GM12878 (cell line): ENCODE measurements around the gene SP110. TPM values are rescaled to one million over a fixed set of nuclear protein-coding genes. Genes with fewer than 3 reads are reported as not detected.

Experiments used
- ATAC-seq: fragments of 200-7000 bp; cut with Tn5 transposase; 3 replicates; pipeline ENCODE4 v1.9.1; 2020; ENCODE audit warnings: mild to moderate bottlenecking, moderate library complexity
- BruUV-seq: library from RNA; stranded (reverse); fragments of 400-500 nt; replicated peaks from 2 replicates; lab custom pipeline; 2021; lab: Mats Ljungman, UMichigan
- CTCF ChIA-PET: fragments of 300-600 bp; sonication (Branson Sonifier 250); formaldehyde crosslinking; extraction: SDS; loops from one replicate; lab custom pipeline; 2021; ENCODE audit warnings: inconsistent platforms; lab: Yijun Ruan, JAX
- POLR2A ChIA-PET: fragments of 350-600 bp; formaldehyde crosslinking; extraction: SDS; loops from one replicate; lab custom pipeline; 2021; ENCODE audit warnings: inconsistent platforms; lab: Charles Lee
- RAD21 ChIA-PET: fragments of 300-600 bp; sonication (Branson Sonifier 250); formaldehyde crosslinking; loops from one replicate; lab custom pipeline; 2023; ENCODE audit warnings: antibody characterized with exemption; ENCODE audit not compliant: unreplicated experiment; lab: Charles Lee
- SMC1A ChIA-PET: fragments of 300-600 bp; sonication (Branson Sonifier 250); formaldehyde crosslinking; loops from one replicate; lab custom pipeline; 2023; ENCODE audit not compliant: unreplicated experiment, uncharacterized antibody; lab: Charles Lee
- DNase-seq: peaks from one replicate; pipeline ENCODE4 v3.0.0-alpha.2; 2011; ENCODE audit warnings: low read depth, low spot score
- FAIRE-seq: peaks from 3 replicates; lab custom pipeline; 2011; peaks lifted over from hg19 to GRCh38; lab: Jason Lieb, UNC
- H2AFZ ChIP-seq: 2 replicates; pipeline ENCODE4 v1.6.0; 2011; ENCODE audit warnings: low read depth, low read length, control low read depth; ENCODE audit not compliant: control insufficient read depth
- H3K27ac ChIP-seq: 2 replicates; pipeline ENCODE4 v1.5.1; 2011; ENCODE audit warnings: control low read depth; ENCODE audit not compliant: control insufficient read depth, insufficient read depth
- H3K27me3 ChIP-seq, 2 experiments: replicated peaks in 1 of 2; 2 replicates each; pipeline versions ENCODE4 v1.6.0 to v1.6.1; 2011; ENCODE audit warnings: low read length in 1 of 2; ENCODE audit not compliant: control insufficient read depth in 2 of 2, insufficient read depth in 2 of 2
- H3K36me3 ChIP-seq, 2 experiments: 2 replicates each; pipeline ENCODE4 v1.5.1; 2011; ENCODE audit warnings: low read length in 1 of 2; ENCODE audit not compliant: control insufficient read depth in 2 of 2, insufficient read depth in 2 of 2
- H3K4me1 ChIP-seq: 2 replicates; pipeline ENCODE4 v1.6.1; 2011; ENCODE audit warnings: mild to moderate bottlenecking, low read length, moderate library complexity, mixed read lengths; ENCODE audit not compliant: control insufficient read depth, insufficient read depth
- H3K4me2 ChIP-seq: 2 replicates; pipeline ENCODE4 v1.6.0; 2011; ENCODE audit warnings: control low read depth; ENCODE audit not compliant: control insufficient read depth, insufficient read depth
- H3K4me3 ChIP-seq: fragments of 200-600 bp; sonication (generic); 2 replicates; pipeline ENCODE4 v1.5.1; 2016
- H3K79me2 ChIP-seq: 2 replicates; pipeline ENCODE4 v1.6.0; 2011; ENCODE audit warnings: low read length; ENCODE audit not compliant: control insufficient read depth, insufficient read depth
- H3K9ac ChIP-seq: 2 replicates; pipeline ENCODE4 v1.8.0; 2011; ENCODE audit warnings: low read length, control low read depth, mixed read lengths; ENCODE audit not compliant: control insufficient read depth, insufficient read depth
- H3K9me3 ChIP-seq: replicated peaks from 3 replicates; pipeline ENCODE4 v1.5.1; 2011; ENCODE audit warnings: mild to moderate bottlenecking, low read length; ENCODE audit not compliant: control insufficient read depth, insufficient read depth
- H4K20me1 ChIP-seq: 2 replicates; pipeline ENCODE4 v1.6.0; 2011; ENCODE audit not compliant: control insufficient read depth, insufficient read depth
- CHD2 ChIP-seq: IDR thresholded peaks from 2 replicates; pipeline ENCODE4 v1.6.1; 2011; ENCODE audit warnings: low read depth, low read length, improper control_type of control experiment, borderline replicate concordance
- NFIC ChIP-seq: IDR thresholded peaks from 2 replicates; pipeline ENCODE4 v1.6.1; 2012; ENCODE audit warnings: low read depth, mild to moderate bottlenecking, inconsistent platforms, low read length, moderate library complexity
- POLR2AphosphoS2 ChIP-seq: IDR thresholded peaks from 2 replicates; pipeline ENCODE4 v1.6.1; 2011; ENCODE audit warnings: low read depth, mild to moderate bottlenecking, low read length, improper control_type of control experiment, moderate library complexity
- RAD21 ChIP-seq: IDR thresholded peaks from 2 replicates; pipeline ENCODE4 v1.6.1; 2011; ENCODE audit warnings: mild to moderate bottlenecking, low read depth, low read length, moderate library complexity; ENCODE audit not compliant: insufficient read depth
- ZNF24 ChIP-seq: fragments of 450-650 bp; IDR thresholded peaks from 2 replicates; pipeline ENCODE4 v1.6.1; 2017; ENCODE audit warnings: antibody characterized with exemption, mild to moderate bottlenecking
- whole genome bisulfite sequencing: methylation state at CpG from one replicate; pipeline ENCODE4 v1.1.6; 2016; ENCODE audit warnings: low lambda C conversion rate; ENCODE audit not compliant: insufficient replicate concordance, insufficient coverage; ENCODE audit errors: missing lambda C conversion rate; 5-methylcytosine and 5-hydroxymethylcytosine counted together
- in situ Hi-C: fragments of 300-500 bp; cut with MboI; formaldehyde crosslinking; loops from 9 replicates; pipeline ENCODE4 v1.14.3; 2018; ENCODE audit warnings: mixed read lengths
- intact Hi-C: fragments of 100-400 bp; cut with micrococcal nuclease; formaldehyde crosslinking; loops from one replicate; pipeline ENCODE4 v1.14.2; 2022; ENCODE audit not compliant: unreplicated experiment
- polyA plus RNA-seq, 11 experiments: library from polyadenylated mRNA; depleted of rRNA in 4 of 11; unstranded in 6 of 11; stranded (reverse) in 5 of 11; fragments of >200 nt; fragmentation: Nextera tagmentation in 4 of 11; fragmentation: Illumina TruSeq in 1 of 11; extraction: Ambion mirVana in 4 of 11; extraction: Trizol in 1 of 11; gene quantifications; 1 replicate in 1 of 11; 2 replicates in 10 of 11; pipeline versions ENCODE4 v1.2.1 to v1.2.3, GENCODE V29; 2011 to 2016; ENCODE audit warnings: inconsistent platforms in 2 of 11, missing spikeins in 2 of 11, low read depth in 1 of 11
- total RNA-seq, 4 experiments: library from RNA; depleted of rRNA in 3 of 4; stranded (reverse); fragments of >200 nt in 3 of 4; fragmentation: Illumina TruSeq in 1 of 4; extraction: Trizol in 1 of 4; gene quantifications; 2 replicates each; pipeline versions ENCODE4 v1.2.1 to v1.2.3, GENCODE V29; 2013 to 2021
- TF ChIP-seq, protein P1 (sequence below): fragments of 450-650 bp; IDR thresholded peaks from 2 replicates; pipeline ENCODE4 v1.6.1; 2016; ENCODE audit warnings: mild to moderate bottlenecking, moderate library complexity, borderline replicate concordance
- TF ChIP-seq, protein P2 (sequence below): IDR thresholded peaks from 2 replicates; pipeline ENCODE4 v1.6.1; 2011; ENCODE audit warnings: low read depth, mild to moderate bottlenecking, low read length, moderate library complexity, borderline replicate concordance; ENCODE audit errors: extremely low read depth

The SP110 gene
- total and polyA plus RNA-seq, 10 of the 15 experiments (the other 5 are each of a cell fraction or from before 2014, with no cell fraction given), result 81.2 to 149 (median 100) TPM

DNA sequence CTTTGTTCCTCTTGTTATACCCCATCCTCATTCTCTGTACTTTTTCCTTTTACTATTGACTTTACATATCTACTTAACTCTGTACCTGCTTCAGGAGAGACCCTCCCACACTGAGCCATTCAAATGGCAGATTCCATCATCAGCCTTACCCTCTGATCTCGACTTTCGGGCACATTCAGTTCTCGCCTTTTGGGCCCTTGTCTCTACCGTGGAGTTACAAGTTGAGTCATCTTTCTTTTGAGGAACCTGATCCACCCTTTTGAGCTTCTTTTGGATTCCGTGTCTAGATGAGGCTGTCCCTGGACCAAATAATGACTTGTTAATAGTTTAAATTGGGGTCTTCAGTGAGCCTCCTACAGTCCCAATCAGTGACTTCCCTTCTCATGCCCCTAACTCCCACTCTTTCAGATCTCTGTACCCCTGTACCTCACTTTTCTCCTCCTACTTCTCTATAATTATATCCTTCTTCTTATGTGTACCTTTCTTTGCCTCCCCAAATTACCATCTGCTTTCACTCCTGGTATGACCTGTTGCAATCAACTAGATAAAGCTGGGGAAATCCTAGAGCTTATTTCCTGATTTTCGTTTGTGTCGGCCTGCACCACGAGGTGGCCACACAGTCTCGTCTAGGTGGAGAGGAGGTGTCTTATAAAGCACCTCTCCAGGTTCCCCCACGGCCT, 17.2 kb downstream of the SP110 start (continued):
- no peak for TF ChIP-seq CHD2
- no peak for TF ChIP-seq POLR2AphosphoS2
- TF ChIP-seq ZNF24, result no peak
- peak; percentile 76 for TF ChIP-seq RAD21
- peak; percentile 91 for TF ChIP-seq NFIC

DNA sequence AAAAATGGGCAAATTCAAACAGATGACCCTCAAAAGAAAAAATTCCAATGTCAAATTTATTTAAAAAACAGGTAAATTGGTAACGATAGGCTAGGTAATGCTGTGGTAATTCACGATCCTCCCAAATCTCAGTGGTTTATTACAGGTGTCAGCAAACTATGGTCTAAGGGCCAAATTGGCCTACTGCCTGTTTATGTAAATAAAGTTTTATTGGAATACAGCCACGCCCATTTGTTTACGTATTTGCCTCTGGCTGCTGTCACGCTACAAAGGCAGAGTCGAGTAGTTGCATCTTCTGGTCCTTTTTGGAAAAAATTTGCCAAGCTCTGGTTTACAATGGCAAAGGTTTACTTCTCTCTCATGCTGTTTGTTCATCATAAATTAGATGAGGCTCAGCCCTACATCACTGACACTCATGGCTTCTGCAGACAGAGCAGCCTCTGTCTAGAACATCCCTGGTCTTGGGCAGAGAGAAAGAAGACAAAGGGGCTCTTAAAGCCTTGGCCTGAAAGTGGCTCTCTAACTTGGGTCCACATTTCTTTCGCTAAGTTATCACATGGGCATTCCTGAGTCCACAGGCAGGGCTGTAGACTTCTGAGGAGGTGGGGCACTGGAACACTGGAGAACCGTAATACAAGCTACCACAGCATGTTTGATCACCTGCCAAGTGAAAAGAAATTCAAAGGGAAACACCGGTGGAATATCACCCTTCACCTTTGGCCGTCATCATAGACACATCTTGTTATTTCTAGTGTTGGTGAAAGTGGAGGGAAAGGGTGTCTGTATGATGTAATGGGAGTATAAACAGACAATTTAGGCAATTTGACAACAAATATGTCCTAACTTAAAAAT, 34.8 kb downstream of the SP110 start:
- peaks cover 8 to 27% of the 10 kb centered on the region in 2 experiments for H3K36me3 ChIP-seq

More for the DNA sequence above, 34.8 kb downstream of the SP110 start:
- TF ChIP-seq, protein P1, sequence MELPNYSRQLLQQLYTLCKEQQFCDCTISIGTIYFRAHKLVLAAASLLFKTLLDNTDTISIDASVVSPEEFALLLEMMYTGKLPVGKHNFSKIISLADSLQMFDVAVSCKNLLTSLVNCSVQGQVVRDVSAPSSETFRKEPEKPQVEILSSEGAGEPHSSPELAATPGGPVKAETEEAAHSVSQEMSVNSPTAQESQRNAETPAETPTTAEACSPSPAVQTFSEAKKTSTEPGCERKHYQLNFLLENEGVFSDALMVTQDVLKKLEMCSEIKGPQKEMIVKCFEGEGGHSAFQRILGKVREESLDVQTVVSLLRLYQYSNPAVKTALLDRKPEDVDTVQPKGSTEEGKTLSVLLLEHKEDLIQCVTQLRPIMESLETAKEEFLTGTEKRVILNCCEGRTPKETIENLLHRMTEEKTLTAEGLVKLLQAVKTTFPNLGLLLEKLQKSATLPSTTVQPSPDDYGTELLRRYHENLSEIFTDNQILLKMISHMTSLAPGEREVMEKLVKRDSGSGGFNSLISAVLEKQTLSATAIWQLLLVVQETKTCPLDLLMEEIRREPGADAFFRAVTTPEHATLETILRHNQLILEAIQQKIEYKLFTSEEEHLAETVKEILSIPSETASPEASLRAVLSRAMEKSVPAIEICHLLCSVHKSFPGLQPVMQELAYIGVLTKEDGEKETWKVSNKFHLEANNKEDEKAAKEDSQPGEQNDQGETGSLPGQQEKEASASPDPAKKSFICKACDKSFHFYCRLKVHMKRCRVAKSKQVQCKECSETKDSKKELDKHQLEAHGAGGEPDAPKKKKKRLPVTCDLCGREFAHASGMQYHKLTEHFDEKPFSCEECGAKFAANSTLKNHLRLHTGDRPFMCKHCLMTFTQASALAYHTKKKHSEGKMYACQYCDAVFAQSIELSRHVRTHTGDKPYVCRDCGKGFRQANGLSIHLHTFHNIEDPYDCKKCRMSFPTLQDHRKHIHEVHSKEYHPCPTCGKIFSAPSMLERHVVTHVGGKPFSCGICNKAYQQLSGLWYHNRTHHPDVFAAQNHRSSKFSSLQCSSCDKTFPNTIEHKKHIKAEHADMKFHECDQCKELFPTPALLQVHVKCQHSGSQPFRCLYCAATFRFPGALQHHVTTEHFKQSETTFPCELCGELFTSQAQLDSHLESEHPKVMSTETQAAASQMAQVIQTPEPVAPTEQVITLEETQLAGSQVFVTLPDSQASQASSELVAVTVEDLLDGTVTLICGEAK, result peak; percentile 35; the same call in 1 of the 2 replicates
- TF ChIP-seq, protein P2, sequence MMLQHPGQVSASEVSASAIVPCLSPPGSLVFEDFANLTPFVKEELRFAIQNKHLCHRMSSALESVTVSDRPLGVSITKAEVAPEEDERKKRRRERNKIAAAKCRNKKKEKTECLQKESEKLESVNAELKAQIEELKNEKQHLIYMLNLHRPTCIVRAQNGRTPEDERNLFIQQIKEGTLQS, result no peak
- Histone ChIP-seq H3K9me3 (no peaks in the 10 kb centered on the region), H3K4me3 (no peak overlapping the region), H3K9ac (no peak overlapping the region), H3K27me3 (no peaks in the 10 kb centered on the region), H4K20me1 (no peaks in the 10 kb centered on the region), H3K27ac (no peak overlapping the region), H3K79me2 (no peaks in the 10 kb centered on the region), H2AFZ (no peak overlapping the region), H3K4me2 (no peak overlapping the region), H3K4me1 (no peaks in the 10 kb centered on the region)
- RAD21 ChIA-PET, result no interaction called here
- no TSS peak for BruUV-seq
- CTCF ChIA-PET, result interaction anchor here (0.9 kb wide), 1 partner anchor 17 kb away, joined by 3 read pairs; no protein-coding TSS in a partner anchor
- ATAC-seq (no peak), DNase-seq (no peak), FAIRE-seq (no peak)
- SMC1A ChIA-PET, result interaction anchor here (0.5 kb wide), 1 partner anchor 391 kb away, joined by 3 read pairs; no protein-coding TSS in a partner anchor
- intact Hi-C loops, result no loop called here
- in situ Hi-C loops, result no loop called here
- POLR2A ChIA-PET, result no interaction called here
- 96% methylated on average over 10 of the region's 10 CpGs for WGBS
